H1 (cell line): ENCODE measurements around the gene RUNX1.

ENCODE experiments used
- CREB1 ChIP-seq: IDR thresholded peaks from 2 replicates; pipeline ENCODE4 v1.6.1; 2012; ENCODE audit warnings: inconsistent platforms
- FOSL1 ChIP-seq: IDR thresholded peaks from 2 replicates; pipeline ENCODE4 v1.6.1; 2011; ENCODE audit warnings: mild to moderate bottlenecking, low read depth, low read length, moderate library complexity; ENCODE audit not compliant: insufficient read depth
- GTF2F1 ChIP-seq: IDR thresholded peaks from 2 replicates; pipeline ENCODE4 v1.6.1; 2012; ENCODE audit warnings: low read depth, low read length, improper control_type of control experiment, borderline replicate concordance
- NRF1 ChIP-seq: IDR thresholded peaks from 2 replicates; pipeline ENCODE4 v1.6.1; 2011; ENCODE audit warnings: mild to moderate bottlenecking, low read depth, low read length, improper control_type of control experiment
- POLR2A ChIP-seq, 2 experiments: IDR thresholded peaks; 1 replicate in 1 of 2; 2 replicates in 1 of 2; pipeline ENCODE4 v1.6.1; 2011; ENCODE audit warnings: low read depth in 2 of 2, low read length in 2 of 2, mild to moderate bottlenecking in 2 of 2; ENCODE audit errors: control extremely low read depth in 1 of 2
- RNF2 ChIP-seq: fragments of 200-900, 300-1000 bp; sonication (generic); IDR thresholded peaks from 2 replicates; pipeline ENCODE4 v1.7.1; 2016; ENCODE audit warnings: borderline replicate concordance, low read depth, mild to moderate bottlenecking, antibody characterized with exemption, low read length; ENCODE audit not compliant: poor library complexity, severe bottlenecking; ENCODE audit errors: missing control alignments
- TAF1 ChIP-seq: IDR thresholded peaks from 2 replicates; pipeline ENCODE4 v1.6.1; 2011; ENCODE audit warnings: mild to moderate bottlenecking, low read depth, low read length
- TF ChIP-seq, protein P1 (sequence below): IDR thresholded peaks from 2 replicates; pipeline ENCODE4 v1.6.1; 2012; ENCODE audit warnings: low read length, inconsistent platforms

DNA sequence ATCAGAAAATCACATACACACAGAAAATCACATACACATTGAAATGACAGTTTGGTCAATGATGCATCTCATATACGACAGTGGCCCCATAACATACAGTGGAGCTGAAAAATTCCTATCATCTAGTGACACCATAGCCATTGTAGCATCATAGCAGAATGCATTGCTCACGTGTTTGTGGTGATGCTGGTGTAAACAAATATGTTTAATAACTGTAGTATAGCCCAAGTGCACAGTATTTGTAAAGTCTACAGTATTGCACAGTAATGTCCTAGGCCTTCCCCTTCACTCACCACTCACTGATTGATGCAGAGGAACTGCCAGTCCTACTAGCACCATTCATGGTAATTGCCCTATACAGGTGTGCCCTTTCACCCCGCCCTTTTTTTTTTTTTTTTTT lies 30.1 kb upstream of the RUNX1 start:
- TF ChIP-seq CREB1 (no peak), FOSL1 (no peak), RNF2 (no peak), NRF1 (no peak), GTF2F1 (no peak), POLR2A (IDR thresholded peaks at IDR 0.05; ENCODE audit: control extremely low read depth in 1 of 2, low read depth in 2 of 2, low read length in 2 of 2) (no peak), TAF1 (no peak)
- TF ChIP-seq, protein P1, sequence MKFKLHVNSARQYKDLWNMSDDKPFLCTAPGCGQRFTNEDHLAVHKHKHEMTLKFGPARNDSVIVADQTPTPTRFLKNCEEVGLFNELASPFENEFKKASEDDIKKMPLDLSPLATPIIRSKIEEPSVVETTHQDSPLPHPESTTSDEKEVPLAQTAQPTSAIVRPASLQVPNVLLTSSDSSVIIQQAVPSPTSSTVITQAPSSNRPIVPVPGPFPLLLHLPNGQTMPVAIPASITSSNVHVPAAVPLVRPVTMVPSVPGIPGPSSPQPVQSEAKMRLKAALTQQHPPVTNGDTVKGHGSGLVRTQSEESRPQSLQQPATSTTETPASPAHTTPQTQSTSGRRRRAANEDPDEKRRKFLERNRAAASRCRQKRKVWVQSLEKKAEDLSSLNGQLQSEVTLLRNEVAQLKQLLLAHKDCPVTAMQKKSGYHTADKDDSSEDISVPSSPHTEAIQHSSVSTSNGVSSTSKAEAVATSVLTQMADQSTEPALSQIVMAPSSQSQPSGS: no peak
